Ectodermal cell (in vitro differentiated cells): ENCODE measurements around the gene SLC4A11.
A peak's percentile ranks its signal among the peaks of the same experiment; 100 is the strongest.

Experiments
- H3K27ac ChIP-seq: 2 replicates; pipeline ENCODE4 v1.7.0; 2013; ENCODE audit warnings: mild to moderate bottlenecking, low read depth, low read length; ENCODE audit not compliant: insufficient read depth, poor library complexity, severe bottlenecking
- H3K27me3 ChIP-seq: 2 replicates; pipeline ENCODE4 v1.7.0; 2013; ENCODE audit warnings: mild to moderate bottlenecking, low read length; ENCODE audit not compliant: insufficient read depth, control insufficient read depth, poor library complexity, severe bottlenecking
- H3K36me3 ChIP-seq: one replicate; pipeline ENCODE4 v1.7.0; 2013; ENCODE audit warnings: low read length; ENCODE audit not compliant: control insufficient read depth, insufficient read depth
- H3K4me1 ChIP-seq: one replicate; pipeline ENCODE4 v1.7.0; 2013; ENCODE audit warnings: low read length; ENCODE audit not compliant: control insufficient read depth, insufficient read depth
- H3K4me3 ChIP-seq: 2 replicates; pipeline ENCODE4 v1.7.0; 2013; ENCODE audit warnings: low read depth, low read length, control low read depth; ENCODE audit not compliant: insufficient read depth
- H3K9me3 ChIP-seq: 2 replicates; pipeline ENCODE4 v1.7.0; 2013; ENCODE audit warnings: mild to moderate bottlenecking, low read length, moderate library complexity; ENCODE audit not compliant: control insufficient read depth
- WGBS, 2 experiments: methylation state at CpG; one replicate each; pipeline ENCODE4 v1.1.7; 2013; ENCODE audit warnings: missing lambda C conversion rate in 2 of 2; 5-methylcytosine and 5-hydroxymethylcytosine counted together

Gene SLC4A11

GRCh38 chr20:3247638-3248037 lies 8.6 kb upstream of the SLC4A11 start:
- Histone ChIP-seq H3K27me3 (peaks cover 41% of the 10 kb centered on the region), H3K9me3 (no peaks in the 10 kb centered on the region), H3K27ac (no peak overlapping the region), H3K4me3 (no peak overlapping the region), H3K36me3 (no peaks in the 10 kb centered on the region), H3K4me1 (peaks cover 7% of the 10 kb centered on the region)
- WGBS, 2 experiments, result 81 to 82% methylated on average over 4 of the region's 4 CpGs

GRCh38 chr20:3246682-3247081 lies 7.7 kb upstream of the SLC4A11 start:
- peaks cover 50% of the 10 kb centered on the region for H3K27me3 ChIP-seq
- no peaks in the 10 kb centered on the region for H3K36me3 ChIP-seq
- H3K4me3 ChIP-seq, result no peak overlapping the region
- no peak overlapping the region for H3K27ac ChIP-seq
- WGBS, 2 experiments, result 96 to 97% methylated on average over 1 of the region's 1 CpG
- H3K9me3 ChIP-seq, result no peaks in the 10 kb centered on the region
- peaks cover 7% of the 10 kb centered on the region for H3K4me1 ChIP-seq

GRCh38 chr20:3245711-3246110 lies 6.7 kb upstream of the SLC4A11 start:
- H3K27me3 ChIP-seq, result peaks cover 60% of the 10 kb centered on the region
- H3K27ac ChIP-seq, result no peak overlapping the region
- no peaks in the 10 kb centered on the region for H3K9me3 ChIP-seq
- peaks cover 7% of the 10 kb centered on the region for H3K4me1 ChIP-seq
- 57 to 65% methylated on average over 4 of the region's 4 CpGs for WGBS, 2 experiments
- no peaks in the 10 kb centered on the region for H3K36me3 ChIP-seq
- no peak overlapping the region for H3K4me3 ChIP-seq

DNA sequence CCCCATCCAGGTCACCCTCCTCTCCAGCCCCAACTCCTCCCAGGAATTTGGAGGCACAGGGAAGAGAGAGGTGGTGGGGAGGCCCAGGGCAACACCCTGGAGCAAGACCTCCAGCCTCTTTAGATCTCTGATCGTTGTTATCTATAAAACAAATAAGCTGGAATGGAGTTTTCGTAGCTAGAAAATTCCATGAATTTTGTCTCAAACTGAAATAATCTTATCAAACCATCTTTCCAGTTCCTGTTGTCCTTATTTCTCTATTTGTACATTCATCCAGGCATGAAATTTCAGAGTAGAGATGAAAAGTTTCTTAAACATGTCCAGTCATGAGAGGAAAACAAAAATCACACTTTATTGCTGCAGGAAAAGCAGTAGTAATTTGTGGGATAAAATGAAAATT lies 6.2 kb upstream of the SLC4A11 start:
- Histone ChIP-seq H3K4me1 (peaks cover 7% of the 10 kb centered on the region), H3K4me3 (no peak overlapping the region), H3K36me3 (no peaks in the 10 kb centered on the region), H3K27ac (no peak overlapping the region), H3K27me3 (peaks cover 64% of the 10 kb centered on the region), H3K9me3 (no peaks in the 10 kb centered on the region)
- WGBS, 2 experiments, result 97% methylated on average over 2 of the region's 2 CpGs

DNA sequence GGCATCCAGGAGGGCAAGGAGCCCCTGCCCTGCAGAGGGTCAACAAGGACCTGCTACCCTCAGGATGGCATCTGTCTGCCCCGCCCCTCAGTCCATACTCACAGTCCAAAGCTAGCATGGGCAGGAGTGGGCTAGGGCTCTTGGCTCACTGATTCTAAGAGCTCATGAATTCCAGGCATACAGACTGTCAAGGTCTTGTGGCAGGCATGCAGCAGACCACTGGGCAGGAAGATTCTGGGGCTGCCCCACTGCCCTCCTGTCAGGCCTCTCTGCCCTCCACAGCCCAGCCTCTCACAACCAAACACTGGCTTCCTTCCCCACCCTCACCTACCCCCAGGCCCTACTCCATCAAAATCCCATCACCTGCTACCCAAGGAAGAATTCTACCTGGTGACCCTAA lies 5.6 kb upstream of the SLC4A11 start:
- Histone ChIP-seq H3K36me3 (no peaks in the 10 kb centered on the region), H3K27me3 (peaks cover 64% of the 10 kb centered on the region), H3K4me3 (no peak overlapping the region), H3K4me1 (peaks cover 9% of the 10 kb centered on the region), H3K27ac (no peak overlapping the region), H3K9me3 (no peaks in the 10 kb centered on the region)
- WGBS, 2 experiments, result 86 to 98% methylated on average over 1 of the region's 1 CpG

- Histone ChIP-seq H3K27ac (no peak overlapping the region), H3K9me3 (no peaks in the 10 kb centered on the region), H3K36me3 (no peaks in the 10 kb centered on the region), H3K27me3 (peaks cover 64% of the 10 kb centered on the region), H3K4me1 (peaks cover 10% of the 10 kb centered on the region), H3K4me3 (no peak overlapping the region)
- WGBS, 2 experiments, result 85 to 87% methylated on average over 11 of the region's 11 CpGs
Observed at GRCh38 chr20:3243718-3244358, 4.8 kb upstream of the SLC4A11 start.

GRCh38 chr20:3242172-3242692 lies 3.2 kb upstream of the SLC4A11 start:
- Histone ChIP-seq H3K4me1 (peaks cover 11% of the 10 kb centered on the region), H3K27ac (no peak overlapping the region), H3K4me3 (no peak overlapping the region), H3K27me3 (peaks cover 64% of the 10 kb centered on the region), H3K9me3 (no peaks in the 10 kb centered on the region), H3K36me3 (no peaks in the 10 kb centered on the region)
- WGBS, 2 experiments, result 85 to 88% methylated on average over 6 of the region's 6 CpGs

- no peaks in the 10 kb centered on the region for H3K9me3 ChIP-seq
- H3K27ac ChIP-seq, result no peak overlapping the region
- WGBS, 2 experiments, result 90% methylated on average over 15 of the region's 15 CpGs
- no peaks in the 10 kb centered on the region for H3K36me3 ChIP-seq
- H3K27me3 ChIP-seq, result peaks cover 71% of the 10 kb centered on the region
- no peak overlapping the region for H3K4me3 ChIP-seq
- peaks cover 11% of the 10 kb centered on the region for H3K4me1 ChIP-seq
Observed at GRCh38 chr20:3240776-3241363, 1.9 kb upstream of the SLC4A11 start.

DNA sequence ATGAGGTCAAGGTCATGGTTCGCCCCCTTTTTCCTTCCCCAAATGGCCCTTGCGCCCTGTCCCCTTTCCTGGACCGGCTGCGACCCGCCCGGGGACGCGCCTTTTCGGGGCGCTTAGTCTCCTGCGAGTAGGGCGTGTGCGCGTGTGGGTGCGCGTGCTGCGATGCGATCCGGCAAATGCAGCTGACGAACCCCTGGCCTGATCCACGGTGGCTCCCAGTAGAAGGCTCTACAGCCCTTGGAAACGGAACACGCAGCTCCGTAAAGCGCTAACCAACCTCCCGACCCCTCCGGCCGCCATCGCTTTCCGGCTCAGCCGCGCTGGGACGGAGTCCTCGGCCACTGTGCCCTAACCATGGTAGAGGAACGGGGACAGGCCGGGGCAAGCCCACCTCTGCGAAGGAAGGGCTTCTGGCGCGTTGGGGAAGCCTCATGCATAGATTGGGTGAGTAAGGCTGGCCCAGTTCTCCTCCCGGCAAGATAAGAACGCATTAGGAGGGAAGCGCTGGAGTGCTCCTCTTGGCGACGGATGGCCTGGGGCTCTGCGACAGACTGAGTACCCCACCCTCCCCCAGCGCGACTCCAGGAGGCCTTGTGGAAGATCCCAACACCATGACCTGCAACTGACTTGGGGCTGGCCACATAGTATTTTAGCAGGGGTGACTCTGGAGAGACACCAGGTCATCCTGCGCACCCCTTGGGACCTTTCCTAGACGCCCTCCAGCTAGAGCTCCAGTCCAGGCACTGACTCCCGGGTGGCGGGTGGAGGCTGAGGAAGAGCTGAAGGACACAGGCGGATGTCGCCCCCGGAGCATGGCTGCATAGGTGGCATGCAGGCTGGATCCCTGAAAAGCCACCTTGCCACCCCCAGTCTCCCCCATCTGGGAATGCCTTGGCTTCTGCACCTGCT lies 1.1 kb upstream of the SLC4A11 start:
- Histone ChIP-seq H3K27ac (no peak overlapping the region), H3K9me3 (no peaks in the 10 kb centered on the region), H3K36me3 (no peaks in the 10 kb centered on the region), H3K4me3 (peak overlapping the region; percentile 56), H3K27me3 (peaks cover 77% of the 10 kb centered on the region), H3K4me1 (peaks cover 11% of the 10 kb centered on the region)
- 13 to 15% methylated on average over 54 of the region's 54 CpGs for WGBS, 2 experiments

DNA sequence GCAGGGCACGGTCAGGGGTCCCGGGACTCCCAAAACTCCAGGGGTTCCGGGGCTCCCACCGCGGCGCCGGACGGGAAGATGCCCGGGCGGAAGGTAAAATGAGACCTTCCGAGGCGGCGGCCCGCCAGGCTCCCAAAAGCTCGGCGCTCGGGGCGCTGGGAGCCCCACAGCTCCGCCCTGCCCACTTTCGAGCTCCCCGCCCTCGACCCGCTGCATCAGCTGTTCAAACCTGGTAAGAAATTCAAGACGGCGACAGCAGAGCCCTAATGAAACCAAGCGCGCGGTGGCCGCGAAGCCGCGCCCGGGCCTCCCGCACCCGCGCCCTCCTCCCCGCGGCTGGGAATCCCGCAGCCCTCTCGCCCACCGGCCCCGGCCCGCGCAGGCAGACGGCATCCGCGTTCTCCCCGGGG lies 369 bp downstream of the SLC4A11 start:
- WGBS, 2 experiments, result 1% methylated on average over 48 of the region's 48 CpGs
- Histone ChIP-seq H3K36me3 (no peaks in the 10 kb centered on the region), H3K27ac (no peak overlapping the region), H3K4me3 (peak overlapping the region; percentile 56), H3K9me3 (no peaks in the 10 kb centered on the region), H3K27me3 (peaks cover 75% of the 10 kb centered on the region), H3K4me1 (peaks cover 11% of the 10 kb centered on the region)
